ENCODE results near the gene HDGF.

HDGF gene

DNA sequence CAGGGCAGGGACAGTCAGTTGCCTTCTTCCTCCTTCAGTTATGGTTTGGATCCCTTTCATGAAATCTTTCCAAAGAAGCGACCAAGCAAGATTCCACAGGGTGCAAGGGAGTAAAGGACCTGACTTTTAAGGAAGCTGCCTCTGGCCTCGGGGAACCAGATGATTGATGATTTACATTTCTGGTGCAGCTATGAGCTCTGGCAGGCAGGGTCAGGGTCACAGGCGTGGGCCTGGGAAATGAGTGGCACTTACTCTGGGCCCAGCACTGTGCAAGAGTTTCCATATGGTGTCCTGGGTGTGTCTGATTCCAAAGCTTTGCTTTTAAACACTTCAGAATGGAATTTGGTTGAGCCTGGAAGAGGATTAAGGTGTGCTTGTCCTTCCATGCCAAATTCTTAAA lies 38.8 kb downstream of the HDGF start:
- no peak for DNase-seq

DNA sequence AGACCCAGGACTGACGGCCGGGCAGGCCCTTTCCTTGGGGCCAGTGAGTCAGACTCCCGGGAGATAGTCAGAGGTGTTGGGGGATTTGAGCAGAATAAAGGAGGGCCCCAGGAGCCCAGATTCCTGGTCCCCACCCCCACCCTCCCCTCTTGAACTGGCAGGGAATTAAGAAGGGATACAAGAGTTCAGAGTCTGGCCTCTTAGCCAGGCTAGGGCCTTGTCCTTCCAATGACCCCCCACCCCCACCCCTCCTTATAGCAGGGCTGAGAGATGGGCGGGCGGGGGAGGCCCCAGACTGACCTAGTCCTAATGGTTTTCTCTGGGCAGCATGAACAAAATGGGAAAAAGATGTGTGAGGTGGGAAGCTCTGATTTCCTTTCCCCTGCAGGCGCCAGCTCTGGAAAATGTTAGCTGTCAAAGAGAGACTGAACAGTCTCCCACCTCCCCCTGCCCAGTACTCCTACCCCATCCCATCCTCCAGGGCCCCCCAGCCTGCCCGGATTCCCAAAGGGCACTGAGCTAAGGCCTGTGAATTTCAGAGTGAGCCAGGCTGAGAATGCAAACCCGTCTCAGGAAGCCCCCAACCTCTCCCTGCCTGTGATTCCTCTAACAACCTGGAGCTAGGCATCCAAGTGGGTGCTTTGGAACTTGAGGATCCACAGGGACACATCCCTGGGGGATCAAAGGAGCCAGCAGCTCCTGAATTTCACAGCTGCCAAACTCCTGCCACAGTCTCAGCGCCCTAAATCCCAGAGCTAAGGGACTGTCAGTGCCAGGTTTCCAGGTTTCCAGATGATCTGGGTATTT lies 40.3 kb downstream of the HDGF start:
- no peak for DNase-seq

DNA sequence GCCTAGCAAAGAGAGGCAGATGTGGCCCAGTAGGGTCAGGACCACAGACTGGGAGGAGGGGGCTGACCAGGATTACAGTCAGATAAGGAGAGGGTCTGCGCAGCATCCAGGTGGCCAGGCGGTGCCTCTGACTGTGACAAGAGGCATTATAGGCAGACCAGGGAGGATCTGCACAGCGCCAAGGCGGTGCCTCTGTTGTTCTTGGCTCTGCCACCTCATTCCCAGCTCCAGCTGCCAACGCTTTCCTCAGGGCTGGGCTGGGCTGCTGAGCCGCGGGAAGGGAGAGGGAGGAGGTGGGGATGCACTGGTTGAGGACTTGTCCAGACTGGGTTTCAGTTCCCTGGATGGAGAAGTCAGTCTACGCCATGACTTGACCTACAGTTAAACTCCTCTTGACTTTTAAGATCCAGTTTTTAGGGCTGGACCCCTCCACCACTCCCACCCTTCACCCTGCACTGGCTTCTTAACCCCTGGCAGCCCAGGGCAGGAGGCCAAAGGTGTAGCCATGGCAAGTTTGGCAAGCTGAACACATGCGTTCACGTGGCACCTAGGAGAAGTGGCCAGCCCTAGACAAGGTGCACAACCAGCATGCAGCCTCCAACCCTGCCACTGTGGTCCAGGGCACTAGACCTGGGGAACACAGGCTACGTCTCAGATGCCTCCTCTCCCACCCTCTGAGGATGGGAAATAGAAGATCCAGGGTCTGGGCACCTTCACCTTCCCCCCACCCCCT lies 41.6 kb downstream of the HDGF start:
- DNase-seq = no peak

DNA sequence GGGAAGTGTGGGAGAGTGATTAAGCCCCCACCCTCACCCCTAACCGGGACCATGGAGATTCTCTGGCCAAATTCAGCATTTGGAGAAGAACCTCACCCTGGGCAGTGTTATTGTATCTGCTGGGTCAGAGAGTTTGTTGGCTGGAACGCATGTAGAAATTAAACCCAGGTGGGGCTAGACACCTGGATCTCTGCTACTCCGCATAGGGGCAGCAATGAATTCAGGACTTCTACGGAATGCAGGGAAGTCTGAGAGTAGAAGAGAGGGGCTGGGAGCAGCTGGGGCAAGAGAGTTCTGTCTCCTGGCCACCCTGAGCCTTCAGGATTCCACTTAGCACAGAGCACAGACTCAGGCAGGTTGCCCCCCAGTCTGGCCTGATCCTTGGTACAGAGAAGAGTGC lies 42.4 kb downstream of the HDGF start:
- DNase-seq = no peak

DNA sequence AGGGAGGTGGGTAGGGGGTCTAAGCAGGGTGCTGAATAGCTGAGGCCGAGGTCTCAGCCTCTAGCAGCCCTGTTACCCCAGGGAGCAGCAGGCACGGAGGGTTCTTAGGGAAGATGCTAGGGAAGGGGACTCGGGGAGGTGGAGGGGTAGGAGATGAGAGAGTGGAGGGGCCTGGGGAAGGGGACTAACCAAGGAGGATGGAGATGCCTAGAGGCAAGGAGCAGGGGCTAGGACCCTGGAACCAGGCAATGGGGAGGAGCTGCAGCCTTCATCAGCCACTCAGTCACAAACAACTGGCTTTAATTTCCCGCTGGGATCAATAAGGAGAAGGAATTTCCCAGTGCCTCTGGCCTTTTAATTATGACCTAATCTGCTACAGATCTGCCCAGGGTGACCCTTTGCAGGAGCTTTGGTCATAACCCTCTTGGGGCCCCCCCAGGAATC lies 43.2 kb downstream of the HDGF start:
- no peak for DNase-seq

DNA sequence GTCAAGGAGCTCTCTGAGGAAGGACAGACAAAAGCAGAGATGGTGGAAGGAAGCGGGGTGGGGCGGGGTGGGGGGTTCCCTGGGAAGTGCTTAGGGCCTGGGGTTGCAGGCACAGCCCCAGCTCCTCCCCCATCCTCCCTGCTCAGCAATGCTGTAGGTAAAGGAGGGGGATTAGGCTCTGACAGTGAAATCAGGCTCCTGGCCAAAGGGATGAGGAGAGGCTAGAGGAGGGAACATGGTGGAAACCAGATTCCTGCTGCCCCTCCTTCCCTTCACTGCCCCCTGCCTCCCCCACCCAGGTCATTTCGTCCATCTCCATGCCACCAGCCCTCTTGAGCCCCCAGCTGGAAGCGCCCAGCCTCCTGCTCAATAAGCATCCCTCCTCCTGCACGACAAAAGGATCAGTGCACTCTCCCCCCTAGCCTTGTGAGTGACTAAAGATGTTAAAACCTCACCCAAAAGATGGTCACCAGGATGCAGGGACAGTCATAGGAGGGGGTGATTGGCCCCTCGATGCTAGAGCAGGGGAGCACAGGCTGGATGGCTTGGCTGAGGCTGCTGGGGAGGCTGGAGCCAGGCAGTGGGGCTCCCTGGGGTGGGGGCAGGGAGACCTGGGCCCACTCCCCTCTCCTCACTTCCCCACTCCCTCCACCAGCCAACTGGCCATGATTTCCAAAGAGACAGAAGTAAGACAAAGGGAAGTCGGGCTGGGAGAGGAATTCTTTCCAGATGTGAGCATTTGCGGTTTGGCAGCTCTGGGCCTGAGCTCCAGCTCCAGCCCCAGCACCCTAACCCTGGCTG lies 43.9 kb downstream of the HDGF start:
- no peak for DNase-seq

DNA sequence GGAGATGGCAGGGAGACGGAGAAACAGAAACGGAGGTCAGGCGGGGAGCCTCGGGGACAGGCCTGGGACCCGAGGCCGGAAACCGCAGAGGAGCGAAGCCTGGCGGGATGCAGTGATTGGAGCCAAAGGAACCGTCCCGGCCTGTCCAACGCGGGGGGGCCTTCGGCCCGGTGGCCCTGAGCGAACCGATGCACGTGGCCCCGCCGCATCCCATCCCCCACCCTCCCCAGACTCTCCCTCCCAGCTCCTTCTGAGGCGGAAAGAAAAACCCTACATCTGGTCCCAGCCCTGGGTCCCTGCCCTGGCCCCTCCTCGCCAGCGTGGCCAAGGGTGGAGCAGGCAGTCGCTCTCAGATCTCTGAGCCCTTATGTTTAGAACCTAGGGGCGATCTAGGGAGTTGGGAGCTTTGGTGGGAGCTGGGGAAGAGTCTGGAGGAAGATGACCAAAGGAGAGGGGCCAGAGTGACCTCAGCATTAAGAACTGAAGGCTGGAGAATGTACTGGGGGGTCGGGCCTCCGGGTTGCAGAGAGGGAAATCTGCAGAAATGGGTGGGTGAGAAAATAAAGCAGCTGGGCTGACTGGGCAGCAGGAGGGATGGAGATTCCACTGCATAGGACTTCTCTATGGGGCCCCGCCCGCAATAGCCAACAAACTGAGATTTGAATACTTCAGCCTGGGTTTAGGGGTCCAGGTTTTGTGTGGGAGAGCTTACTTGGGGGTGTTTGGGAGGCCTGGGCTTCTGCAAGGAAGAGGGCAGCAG lies 44.6 kb downstream of the HDGF start:
- DNase-seq = peak; percentile 54

DNA sequence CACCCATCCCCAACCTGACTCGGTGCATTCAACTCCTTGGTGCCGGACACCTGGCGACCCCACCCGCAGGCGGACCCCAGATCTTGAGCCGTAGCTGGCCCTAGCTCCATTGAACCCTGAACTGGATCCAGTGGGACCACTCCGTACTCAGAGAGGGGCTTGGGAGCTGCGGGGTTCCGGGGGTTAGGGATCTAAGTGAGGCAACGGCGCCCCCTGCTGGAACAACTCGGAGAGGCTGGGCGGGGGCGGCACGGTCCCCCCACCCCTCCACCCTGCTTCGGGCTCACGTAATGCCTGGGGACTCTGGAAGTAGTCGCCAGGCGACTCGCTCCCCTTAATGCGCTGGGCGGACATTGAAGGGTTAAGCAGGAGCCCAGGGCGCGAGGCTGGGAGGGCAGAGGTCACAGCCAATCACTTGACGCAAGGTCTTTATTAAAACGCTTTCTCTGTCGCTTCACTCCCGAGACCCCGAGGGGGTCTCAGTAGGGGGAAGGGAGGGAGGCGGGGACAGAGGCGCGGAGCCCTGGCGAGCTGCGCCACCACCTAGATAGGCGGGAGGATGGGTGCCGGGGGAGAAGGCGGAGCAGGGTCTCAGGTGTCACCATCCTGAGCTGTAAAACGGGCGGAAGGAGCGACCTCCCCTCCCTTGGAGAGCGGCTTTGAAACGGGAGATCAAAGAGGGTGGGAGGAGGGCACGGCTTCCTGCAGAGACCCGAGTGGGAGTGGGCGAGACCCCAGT lies 45.4 kb downstream of the HDGF start:
- peak; percentile 82 for DNase-seq

DNA sequence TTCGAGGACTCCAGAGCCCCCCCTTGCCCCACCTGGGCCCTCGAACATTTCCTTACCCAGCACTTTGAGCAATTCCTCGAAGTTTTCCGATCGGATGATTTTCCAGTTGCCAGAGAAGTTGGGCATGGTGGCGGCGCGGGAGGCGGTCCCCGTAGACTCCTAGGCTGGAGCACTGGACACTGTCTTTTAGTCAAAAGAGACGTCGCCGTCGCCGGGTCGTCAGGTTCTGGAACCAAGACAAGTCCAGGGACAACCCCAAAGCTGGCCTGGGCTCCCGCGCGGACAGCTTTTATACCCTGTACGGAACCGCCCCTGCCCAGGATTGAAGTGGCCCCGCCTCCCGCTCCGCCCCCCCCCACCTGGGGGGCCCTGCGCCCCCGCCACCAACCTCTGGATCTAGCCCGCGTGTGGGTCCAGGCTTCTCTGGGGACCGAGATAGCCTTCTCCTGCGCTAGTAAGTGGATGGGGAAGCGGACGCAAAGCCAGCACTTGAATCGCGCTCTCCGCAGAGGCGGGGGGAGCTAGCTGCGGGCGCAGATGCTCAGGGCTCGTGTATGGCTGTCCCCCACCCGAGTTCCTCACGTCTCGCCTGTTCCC lies 46.1 kb downstream of the HDGF start, which contains the start of gene CRABP2:
TSS of gene CRABP2 (minus strand) at position 263 of the 597 bp plus-strand sequence. CDS start at position 126, 137 bp downstream.
- DNase-seq = peak; percentile 63

DNA sequence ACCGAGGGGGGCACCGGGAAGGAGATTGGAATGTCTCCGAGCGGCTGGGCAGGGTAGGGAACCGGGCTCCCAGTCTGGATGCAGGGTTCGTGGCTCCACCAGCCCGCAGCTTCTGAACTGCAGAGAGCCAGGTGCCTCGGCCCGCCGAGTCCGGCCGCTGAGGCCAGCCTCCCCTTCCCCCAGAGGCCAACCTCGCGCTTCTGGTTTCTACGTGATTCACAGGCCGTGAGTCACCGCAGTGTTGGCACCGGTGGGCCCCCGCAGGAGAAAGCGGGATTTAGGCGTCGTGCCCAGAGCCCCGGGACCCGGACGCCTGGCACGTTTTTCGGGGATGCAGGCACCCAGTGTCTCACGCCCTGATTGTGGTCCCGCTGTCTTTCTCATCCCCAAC lies 46.5 kb downstream of the HDGF start:
- DNase-seq = no peak

DNA sequence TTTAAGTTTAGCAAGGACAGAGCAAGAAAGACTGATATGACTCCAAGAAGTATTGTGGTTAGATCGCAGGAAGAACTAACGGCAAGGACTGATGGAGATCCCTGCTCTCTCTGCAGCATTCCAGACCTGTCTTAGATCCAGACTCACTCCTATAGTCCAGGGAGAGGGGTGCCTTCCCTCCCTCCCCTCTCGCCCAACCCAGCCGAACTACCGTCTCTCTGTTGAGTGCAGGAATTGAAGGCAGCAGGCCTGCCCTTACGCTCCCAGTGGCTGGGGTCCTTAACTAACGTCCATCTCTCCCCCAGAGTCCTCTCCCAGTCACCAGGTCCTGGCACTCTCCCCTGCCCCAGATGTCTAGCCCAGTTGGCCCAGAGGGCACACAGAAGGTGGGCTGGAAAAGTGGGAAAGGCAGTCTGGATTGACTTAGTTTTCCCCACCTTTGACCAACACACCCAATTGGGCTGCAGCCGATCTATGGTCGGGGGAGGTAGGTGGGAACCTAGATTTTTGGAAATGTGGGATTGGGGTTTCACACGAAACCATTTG lies 47.2 kb downstream of the HDGF start:
- DNase-seq = no peak

DNA sequence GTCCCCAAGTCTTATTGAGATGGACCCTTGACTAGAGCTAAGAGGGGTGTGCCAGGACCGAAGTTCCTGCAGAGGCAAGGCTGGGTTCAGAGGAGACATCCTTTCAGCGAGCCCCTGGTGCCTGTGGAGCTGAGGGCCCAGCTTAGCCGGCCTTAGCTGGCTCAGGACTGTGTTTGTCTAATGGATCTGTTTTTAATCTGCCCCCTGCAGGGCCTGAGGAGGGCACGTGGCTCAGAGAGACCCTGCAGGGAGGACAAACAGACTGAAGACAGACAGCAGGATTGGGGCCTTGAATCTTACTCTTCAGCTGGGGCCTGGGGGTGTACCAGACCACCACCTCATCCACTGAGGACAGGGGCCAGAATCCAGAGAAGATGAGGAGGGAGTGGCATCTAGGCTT lies 47.7 kb downstream of the HDGF start:
- no peak for DNase-seq

DNA sequence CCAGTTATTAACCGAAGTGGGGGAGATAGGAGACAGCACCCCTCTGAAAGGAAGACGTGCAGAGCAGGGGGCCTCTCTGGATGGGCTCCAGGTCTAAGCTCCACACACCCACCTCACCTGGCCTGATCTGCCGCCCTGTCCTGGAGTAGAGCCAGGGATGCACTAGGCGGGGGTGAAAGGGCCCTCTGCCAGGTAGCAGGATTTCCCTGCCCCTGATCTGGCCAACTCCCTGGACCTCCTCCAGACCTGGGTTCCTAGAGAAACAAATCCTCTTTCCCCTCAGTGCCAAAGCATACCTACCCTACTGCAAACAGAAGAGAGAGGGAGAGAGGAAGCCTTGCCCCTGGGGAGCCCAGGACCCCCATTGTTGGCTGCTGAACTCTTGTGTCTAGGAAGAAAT lies 48.1 kb downstream of the HDGF start:
- no peak for DNase-seq

DNA sequence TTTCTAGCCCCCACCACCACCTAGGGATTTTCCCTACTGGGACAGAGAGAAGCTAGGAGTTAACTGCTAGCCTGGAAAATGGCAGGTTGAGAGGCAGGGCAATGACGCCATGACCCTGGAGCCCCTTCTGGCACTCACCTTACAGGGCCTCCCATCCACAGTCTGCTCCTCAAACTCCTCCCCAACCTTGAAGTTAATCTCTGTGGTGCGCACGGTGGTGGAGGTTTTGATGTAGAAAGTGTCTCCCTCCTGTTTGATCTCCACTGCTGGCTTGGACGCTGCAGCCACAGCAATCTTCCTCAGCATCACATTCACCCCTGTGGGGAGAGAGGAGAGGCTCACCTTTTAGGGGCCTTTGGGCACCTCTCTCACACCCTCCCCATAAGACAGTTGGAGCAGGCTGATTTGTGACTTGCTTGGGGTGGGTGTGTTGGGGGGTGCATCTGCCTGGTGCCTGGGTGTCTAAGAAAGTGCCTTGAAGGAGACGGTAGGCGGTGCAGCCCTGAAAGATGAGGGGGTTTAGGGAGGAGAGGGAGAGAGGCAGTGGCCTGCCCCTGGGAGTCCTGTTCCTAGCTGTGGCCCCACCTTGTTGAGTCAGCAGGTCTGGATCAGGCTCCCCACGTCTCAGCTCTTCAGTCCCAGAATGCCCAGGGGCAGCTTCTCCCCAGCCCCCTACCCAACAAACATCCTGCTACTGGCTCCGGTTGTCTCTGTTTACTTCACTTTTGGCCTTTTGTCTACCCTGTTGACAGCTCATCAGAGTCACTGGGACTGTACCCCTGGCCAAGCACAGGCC lies 50.5 kb downstream of the HDGF start:
- DNase-seq = no peak

DNA sequence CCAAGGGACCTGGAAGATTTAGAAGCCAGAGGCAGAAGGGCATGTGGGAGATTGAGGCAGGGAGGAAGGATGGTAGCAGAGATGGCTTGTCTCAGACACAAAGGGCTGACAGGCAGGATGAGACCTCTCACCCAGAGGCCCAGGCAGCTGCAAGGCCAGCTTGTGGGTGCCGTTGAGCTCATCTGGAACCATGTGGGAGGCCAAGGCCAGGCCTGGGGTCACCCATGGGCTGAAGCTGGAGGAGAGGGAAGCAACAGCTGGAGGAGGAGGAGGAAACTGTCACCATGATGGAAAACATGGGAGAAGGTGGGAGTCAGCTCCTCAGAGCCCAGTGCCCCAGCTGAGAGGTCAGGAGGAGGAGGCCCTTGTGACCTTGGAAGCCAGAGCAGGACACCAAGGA lies 52.5 kb downstream of the HDGF start:
- DNase-seq = no peak

DNA sequence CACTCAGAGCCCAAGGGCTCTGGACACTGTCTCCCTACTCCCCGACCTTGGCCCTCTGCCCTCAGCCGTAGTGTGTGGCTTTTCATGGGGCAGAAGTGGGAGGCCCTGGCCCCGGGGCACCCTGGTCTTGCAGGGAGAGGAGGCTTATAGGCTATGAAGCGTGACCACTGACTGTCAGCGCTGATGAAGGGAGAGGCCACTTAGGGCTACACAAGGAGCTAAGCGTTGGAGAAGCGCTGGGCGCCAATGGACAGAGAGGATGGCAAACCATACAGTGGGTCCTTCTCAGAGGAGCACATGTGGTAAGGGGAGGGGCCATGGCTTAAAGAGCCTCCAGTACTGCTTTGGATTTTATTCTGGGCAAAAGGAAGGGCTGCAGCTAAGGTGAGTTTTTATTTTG lies 54.0 kb downstream of the HDGF start:
- peak; percentile 76 for DNase-seq

DNA sequence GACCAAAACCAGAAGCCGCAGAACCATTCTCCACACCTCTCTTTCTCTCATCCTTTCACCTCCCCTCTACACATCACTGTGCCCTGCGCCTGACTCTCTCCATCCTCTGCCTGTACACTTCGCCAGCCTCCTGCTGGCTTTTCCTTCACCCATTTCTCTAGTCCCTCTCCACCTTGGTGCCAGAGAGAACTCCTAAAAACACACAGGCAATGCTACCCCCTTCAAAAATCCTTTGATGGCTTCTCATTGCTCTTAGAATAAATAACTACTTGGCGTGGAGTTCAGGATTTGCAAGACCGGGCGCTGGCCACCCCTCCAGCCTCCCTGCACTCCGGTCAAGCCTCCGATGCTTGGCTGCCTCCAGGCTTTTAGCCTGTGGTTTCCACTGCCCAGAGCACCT lies 54.7 kb downstream of the HDGF start:
- DNase-seq = no peak

DNA sequence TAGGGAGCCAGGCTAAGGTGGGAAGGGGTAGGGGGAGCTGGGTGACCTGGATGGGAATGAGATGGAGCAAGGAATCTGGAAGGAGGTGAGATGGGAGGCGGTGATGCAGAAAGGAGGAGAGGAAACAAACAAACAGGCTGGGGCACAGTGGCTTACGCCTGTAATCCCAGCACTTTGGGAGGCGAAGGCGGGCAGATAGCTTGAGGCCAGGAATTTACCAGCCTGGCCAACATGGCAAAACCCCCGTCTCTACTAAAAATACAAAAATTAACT lies 56.8 kb downstream of the HDGF start:
- DNase-seq = no peak

DNA sequence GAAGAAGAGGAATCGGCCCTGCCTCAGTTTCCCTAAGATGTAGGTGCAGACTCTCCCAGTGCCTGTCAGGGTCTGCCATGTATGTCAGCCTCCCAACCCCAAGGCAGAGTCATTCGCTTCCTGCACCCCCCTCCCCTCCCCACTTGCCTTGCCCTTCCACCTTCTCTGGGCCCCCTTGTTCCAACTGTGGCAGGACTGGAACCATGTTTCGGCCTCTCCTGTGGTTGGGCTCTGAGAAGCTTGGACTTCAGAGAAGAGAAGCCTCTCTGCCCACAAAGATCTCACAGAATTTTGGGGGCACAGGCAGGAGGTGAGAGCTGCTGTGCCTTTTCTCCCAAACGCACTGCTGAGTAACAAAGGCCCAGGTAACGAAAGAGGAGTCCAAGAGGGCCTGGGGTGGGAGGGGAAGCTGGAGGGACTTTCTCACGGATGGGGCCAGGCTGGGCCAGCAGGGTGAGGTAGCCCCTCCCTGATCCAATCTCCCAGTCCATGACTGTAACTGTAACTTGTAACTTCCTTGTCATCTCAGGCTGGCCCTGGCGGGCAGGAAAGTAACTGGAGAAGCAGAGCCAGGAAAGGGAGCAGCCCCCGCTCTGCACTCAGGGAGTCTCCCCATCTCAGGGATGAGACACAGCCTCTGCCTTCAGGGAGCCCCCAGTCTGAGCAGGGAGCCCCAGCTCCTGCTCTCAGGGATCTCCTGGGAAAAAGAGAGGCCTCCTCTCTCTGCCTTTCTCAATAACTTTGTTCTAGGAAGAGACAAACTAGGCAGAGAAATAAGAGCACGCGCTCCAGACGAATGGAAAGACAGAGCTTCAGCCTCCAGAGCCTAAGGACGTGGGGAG lies 57.4 kb downstream of the HDGF start:
- no peak for DNase-seq

Measured in DMS79 (cell line).